Mesendoderm (in vitro differentiated cells): ENCODE data around the gene RND2.

ENCODE experiments used
- DNase-seq: peaks from one replicate; pipeline ENCODE4 v3.0.0; 2013
- H2AK5ac ChIP-seq: 2 replicates; pipeline ENCODE4 v1.6.1; 2013; ENCODE audit warnings: low read length, inconsistent platforms
- H2BK120ac ChIP-seq: 2 replicates; pipeline ENCODE4 v1.6.1; 2013; ENCODE audit warnings: low read depth, mild to moderate bottlenecking, low read length, moderate library complexity, mixed read lengths
- H2BK15ac ChIP-seq: replicated peaks from 2 replicates; pipeline ENCODE4 v1.6.1; 2013; ENCODE audit warnings: low read depth, mild to moderate bottlenecking, moderate library complexity
- H2BK5ac ChIP-seq: 2 replicates; pipeline ENCODE4 v1.6.1; 2013; ENCODE audit warnings: low read length, inconsistent platforms
- H3K18ac ChIP-seq: 2 replicates; pipeline ENCODE4 v1.6.1; 2013; ENCODE audit warnings: mild to moderate bottlenecking, low read length, mixed read lengths
- H3K23ac ChIP-seq: one replicate; pipeline ENCODE4 v1.6.1; 2013; ENCODE audit warnings: low read length
- H3K27ac ChIP-seq: 2 replicates; pipeline ENCODE4 v1.5.1; 2013; ENCODE audit warnings: low read depth, mild to moderate bottlenecking, inconsistent platforms, low read length, moderate library complexity
- H3K27me3 ChIP-seq: 2 replicates; pipeline ENCODE4 v1.6.1; 2013; ENCODE audit warnings: low read length, control low read depth, mild to moderate bottlenecking, inconsistent platforms; ENCODE audit not compliant: insufficient read depth, poor library complexity
- H3K36me3 ChIP-seq: 2 replicates; pipeline ENCODE4 v1.6.1; 2013; ENCODE audit warnings: low read length, inconsistent platforms; ENCODE audit not compliant: control insufficient read depth, insufficient read depth
- H3K4ac ChIP-seq: one replicate; pipeline ENCODE4 v1.6.1; 2013; ENCODE audit warnings: low read depth, mild to moderate bottlenecking, low read length, moderate library complexity
- H3K4me1 ChIP-seq: 2 replicates; pipeline ENCODE4 v1.6.1; 2013; ENCODE audit warnings: low read depth, low read length, inconsistent platforms; ENCODE audit not compliant: control insufficient read depth
- H3K4me2 ChIP-seq: 2 replicates; pipeline ENCODE4 v1.6.1; 2013; ENCODE audit warnings: low read length
- H3K4me3 ChIP-seq: 2 replicates; pipeline ENCODE4 v1.5.1; 2013; ENCODE audit warnings: mild to moderate bottlenecking, low read length
- H3K56ac ChIP-seq: one replicate; pipeline ENCODE4 v1.6.1; 2013; ENCODE audit warnings: low read length
- H3K79me1 ChIP-seq: 2 replicates; pipeline ENCODE4 v1.6.1; 2013; ENCODE audit warnings: low read length, inconsistent platforms
- H3K79me2 ChIP-seq: 2 replicates; pipeline ENCODE4 v1.6.1; 2013; ENCODE audit warnings: mild to moderate bottlenecking, low read length; ENCODE audit not compliant: control insufficient read depth, insufficient read depth
- H3K9ac ChIP-seq: 2 replicates; pipeline ENCODE4 v1.6.1; 2013; ENCODE audit warnings: low read length, inconsistent platforms
- H4K5ac ChIP-seq: one replicate; pipeline ENCODE4 v1.6.1; 2013; ENCODE audit warnings: low read length
- H4K8ac ChIP-seq: one replicate; pipeline ENCODE4 v1.6.1; 2013; ENCODE audit warnings: low read depth, mild to moderate bottlenecking, control low read depth, low read length, moderate library complexity
- WGBS: extraction: QIAGEN DNeasy Blood & Tissue Kit; methylation state at CpG from one replicate; pipeline ENCODE4 v1.1.7; 2013; ENCODE audit warnings: low lambda C conversion rate, missing lambda C conversion rate; ENCODE audit not compliant: insufficient coverage; ENCODE audit errors: extremely low coverage; 5-methylcytosine and 5-hydroxymethylcytosine counted together

Gene RND2

GRCh38 chr17:43011728-43012472 is 13.1 kb upstream of the RND2 start:
- no peaks in the 10 kb centered on the region for H3K27me3 ChIP-seq
- WGBS = no CpG with 5 or more reads among the region's 15 CpGs
- no peak overlapping the region for H3K56ac ChIP-seq
- no peak overlapping the region for H3K9ac ChIP-seq
- H3K4ac ChIP-seq = no peak overlapping the region
- no peak overlapping the region for H3K23ac ChIP-seq
- H4K5ac ChIP-seq = no peak overlapping the region
- DNase-seq = no peak
- no peak overlapping the region for H3K18ac ChIP-seq
- no peak overlapping the region for H2BK120ac ChIP-seq
- H3K36me3 ChIP-seq = peaks cover 1% of the 10 kb centered on the region
- H3K27ac ChIP-seq = no peak overlapping the region
- no peak overlapping the region for H2BK15ac ChIP-seq
- H4K8ac ChIP-seq = no peak overlapping the region
- H2BK5ac ChIP-seq = no peak overlapping the region
- no peaks in the 10 kb centered on the region for H3K79me1 ChIP-seq
- H3K4me1 ChIP-seq = no peaks in the 10 kb centered on the region
- H3K4me2 ChIP-seq = no peak overlapping the region
- H3K79me2 ChIP-seq = no peaks in the 10 kb centered on the region
- no peak overlapping the region for H3K4me3 ChIP-seq
- no peak overlapping the region for H2AK5ac ChIP-seq

GRCh38 chr17:43013296-43013695 is 11.7 kb upstream of the RND2 start:
- Histone ChIP-seq H3K4me2 (no peak overlapping the region), H4K5ac (no peak overlapping the region), H2BK5ac (no peak overlapping the region), H3K4me1 (no peaks in the 10 kb centered on the region), H3K56ac (no peak overlapping the region), H3K4me3 (no peak overlapping the region), H3K27ac (no peak overlapping the region), H3K27me3 (no peaks in the 10 kb centered on the region), H4K8ac (no peak overlapping the region), H2BK120ac (no peak overlapping the region), H3K4ac (no peak overlapping the region), H3K18ac (no peak overlapping the region), H3K23ac (no peak overlapping the region), H3K9ac (no peak overlapping the region), H2BK15ac (no peak overlapping the region), H2AK5ac (no peak overlapping the region), H3K36me3 (peaks cover 3% of the 10 kb centered on the region), H3K79me1 (peaks cover 3% of the 10 kb centered on the region), H3K79me2 (peaks cover under 1% of the 10 kb centered on the region)
- no CpG with 5 or more reads among the region's 8 CpGs for WGBS
- DNase-seq = no peak

GRCh38 chr17:43014020-43014648 is 10.9 kb upstream of the RND2 start:
- H4K5ac ChIP-seq = no peak overlapping the region
- no peak overlapping the region for H3K27ac ChIP-seq
- H3K23ac ChIP-seq = no peak overlapping the region
- no peak overlapping the region for H4K8ac ChIP-seq
- H3K9ac ChIP-seq = no peak overlapping the region
- no peak overlapping the region for H3K4me3 ChIP-seq
- H3K4me1 ChIP-seq = no peaks in the 10 kb centered on the region
- no peak overlapping the region for H2BK15ac ChIP-seq
- no peak overlapping the region for H3K56ac ChIP-seq
- H2BK5ac ChIP-seq = no peak overlapping the region
- no peak overlapping the region for H2BK120ac ChIP-seq
- no peak overlapping the region for H2AK5ac ChIP-seq
- no peak overlapping the region for H3K18ac ChIP-seq
- H3K4ac ChIP-seq = no peak overlapping the region
- no CpG with 5 or more reads among the region's 12 CpGs for WGBS
- peaks cover 7% of the 10 kb centered on the region for H3K79me1 ChIP-seq
- peaks cover 3% of the 10 kb centered on the region for H3K36me3 ChIP-seq
- H3K79me2 ChIP-seq = peaks cover 6% of the 10 kb centered on the region
- no peaks in the 10 kb centered on the region for H3K27me3 ChIP-seq
- H3K4me2 ChIP-seq = no peak overlapping the region
- no peak for DNase-seq

- H3K79me1 ChIP-seq = peaks cover 13% of the 10 kb centered on the region
- H3K36me3 ChIP-seq = peaks cover 5% of the 10 kb centered on the region
- H3K18ac ChIP-seq = no peak overlapping the region
- H2BK15ac ChIP-seq = no peak overlapping the region
- no peak overlapping the region for H2BK5ac ChIP-seq
- H3K79me2 ChIP-seq = peaks cover 12% of the 10 kb centered on the region
- no peak overlapping the region for H3K27ac ChIP-seq
- no peaks in the 10 kb centered on the region for H3K27me3 ChIP-seq
- H2BK120ac ChIP-seq = no peak overlapping the region
- H4K5ac ChIP-seq = no peak overlapping the region
- peak overlapping the region; percentile 60 for H3K23ac ChIP-seq
- H3K9ac ChIP-seq = no peak overlapping the region
- no peak overlapping the region for H3K56ac ChIP-seq
- WGBS = no CpG with 5 or more reads among the region's 8 CpGs
- DNase-seq = no peak
- H4K8ac ChIP-seq = no peak overlapping the region
- H3K4me2 ChIP-seq = no peak overlapping the region
- peaks cover 4% of the 10 kb centered on the region for H3K4me1 ChIP-seq
- no peak overlapping the region for H2AK5ac ChIP-seq
- H3K4me3 ChIP-seq = no peak overlapping the region
- H3K4ac ChIP-seq = no peak overlapping the region
These were observed 10.1 kb upstream of the RND2 start for GRCh38 chr17:43014649-43015542.

- Histone ChIP-seq H3K4me2 (no peak overlapping the region), H3K79me1 (peaks cover 15% of the 10 kb centered on the region)
- DNase-seq = no peak
These were observed 9.5 kb upstream of the RND2 start for GRCh38 chr17:43015579-43015978.

More at GRCh38 chr17:43015579-43015978, 9.5 kb upstream of the RND2 start:
- H3K4ac ChIP-seq = no peak overlapping the region
- peaks cover 18% of the 10 kb centered on the region for H3K79me2 ChIP-seq
- no peak overlapping the region for H3K18ac ChIP-seq
- H3K23ac ChIP-seq = no peak overlapping the region
- H3K4me1 ChIP-seq = peaks cover 9% of the 10 kb centered on the region
- H2BK5ac ChIP-seq = no peak overlapping the region
- WGBS = no CpG with 5 or more reads among the region's 9 CpGs
- H3K4me3 ChIP-seq = no peak overlapping the region
- H3K27me3 ChIP-seq = no peaks in the 10 kb centered on the region
- peak overlapping the region; percentile 1 for H3K56ac ChIP-seq
- no peak overlapping the region for H2BK120ac ChIP-seq
- H2BK15ac ChIP-seq = no peak overlapping the region
- H3K9ac ChIP-seq = no peak overlapping the region
- no peak overlapping the region for H4K5ac ChIP-seq
- H3K27ac ChIP-seq = no peak overlapping the region
- H4K8ac ChIP-seq = no peak overlapping the region
- peaks cover 5% of the 10 kb centered on the region for H3K36me3 ChIP-seq
- no peak overlapping the region for H2AK5ac ChIP-seq
